GM19467 (cell line): ENCODE data around the gene ZP1.
"Not testable (repeated sequence)": the region's sequence is repeated elsewhere in the genome, so short reads cannot be mapped to it uniquely, and the experiment has no call there.

ENCODE experiments used
- ATAC-seq: cut with Tn5 transposase; IDR thresholded peaks from one replicate; pipeline ENCODE4 v1.9.1; 2021; ENCODE audit warnings: mild to moderate bottlenecking, moderate library complexity; ENCODE audit not compliant: unreplicated experiment

Gene ZP1, protein sequence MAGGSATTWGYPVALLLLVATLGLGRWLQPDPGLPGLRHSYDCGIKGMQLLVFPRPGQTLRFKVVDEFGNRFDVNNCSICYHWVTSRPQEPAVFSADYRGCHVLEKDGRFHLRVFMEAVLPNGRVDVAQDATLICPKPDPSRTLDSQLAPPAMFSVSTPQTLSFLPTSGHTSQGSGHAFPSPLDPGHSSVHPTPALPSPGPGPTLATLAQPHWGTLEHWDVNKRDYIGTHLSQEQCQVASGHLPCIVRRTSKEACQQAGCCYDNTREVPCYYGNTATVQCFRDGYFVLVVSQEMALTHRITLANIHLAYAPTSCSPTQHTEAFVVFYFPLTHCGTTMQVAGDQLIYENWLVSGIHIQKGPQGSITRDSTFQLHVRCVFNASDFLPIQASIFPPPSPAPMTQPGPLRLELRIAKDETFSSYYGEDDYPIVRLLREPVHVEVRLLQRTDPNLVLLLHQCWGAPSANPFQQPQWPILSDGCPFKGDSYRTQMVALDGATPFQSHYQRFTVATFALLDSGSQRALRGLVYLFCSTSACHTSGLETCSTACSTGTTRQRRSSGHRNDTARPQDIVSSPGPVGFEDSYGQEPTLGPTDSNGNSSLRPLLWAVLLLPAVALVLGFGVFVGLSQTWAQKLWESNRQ

DNA sequence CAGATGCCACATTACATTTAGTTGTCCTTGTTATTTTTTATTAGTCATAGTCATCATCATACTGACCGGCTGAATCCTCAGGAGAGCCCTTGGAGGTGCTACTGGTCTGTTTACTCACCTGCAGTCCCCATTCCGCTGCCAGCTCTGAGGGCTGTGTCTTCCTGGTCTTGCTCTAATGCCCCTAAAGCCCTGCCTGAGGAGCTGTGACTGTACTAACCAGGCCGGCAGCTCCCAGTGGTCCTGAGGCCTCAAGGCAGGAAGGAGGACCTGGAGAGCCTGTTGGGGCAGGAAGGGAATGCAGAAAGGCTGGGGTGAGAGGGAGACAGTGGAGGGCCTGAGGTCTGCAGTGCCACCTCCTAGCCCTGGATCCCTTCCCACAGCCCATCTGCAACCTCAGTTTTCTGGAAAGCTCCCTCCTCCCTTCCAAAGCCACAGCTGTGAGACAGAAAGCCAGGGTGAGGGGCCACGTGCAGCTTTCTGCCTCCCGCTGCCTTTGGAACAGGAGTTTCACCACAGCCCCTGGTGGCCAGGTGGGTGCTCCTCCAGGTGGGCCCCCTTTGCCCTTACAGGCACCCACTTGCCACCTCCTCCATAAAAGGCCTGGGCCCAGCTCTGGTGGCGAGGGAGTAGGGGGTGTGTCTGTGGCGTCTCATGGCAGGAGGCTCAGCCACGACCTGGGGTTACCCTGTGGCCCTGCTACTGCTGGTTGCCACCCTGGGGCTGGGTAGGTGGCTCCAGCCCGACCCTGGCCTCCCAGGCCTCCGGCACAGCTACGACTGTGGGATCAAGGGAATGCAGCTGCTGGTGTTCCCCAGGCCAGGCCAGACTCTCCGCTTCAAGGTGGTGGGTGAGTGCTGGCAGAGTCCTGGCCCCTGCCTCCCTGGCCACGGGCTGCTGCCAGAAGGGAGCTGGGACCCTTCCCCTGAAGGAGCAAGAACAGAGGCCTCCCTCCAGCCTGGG is at the start of gene ZP1:
Gene ZP1 (plus strand): TSS at position 632 of the 960 bp plus-strand sequence. CDS start 20 bp downstream, at position 652.
- ATAC-seq, result no peak

DNA sequence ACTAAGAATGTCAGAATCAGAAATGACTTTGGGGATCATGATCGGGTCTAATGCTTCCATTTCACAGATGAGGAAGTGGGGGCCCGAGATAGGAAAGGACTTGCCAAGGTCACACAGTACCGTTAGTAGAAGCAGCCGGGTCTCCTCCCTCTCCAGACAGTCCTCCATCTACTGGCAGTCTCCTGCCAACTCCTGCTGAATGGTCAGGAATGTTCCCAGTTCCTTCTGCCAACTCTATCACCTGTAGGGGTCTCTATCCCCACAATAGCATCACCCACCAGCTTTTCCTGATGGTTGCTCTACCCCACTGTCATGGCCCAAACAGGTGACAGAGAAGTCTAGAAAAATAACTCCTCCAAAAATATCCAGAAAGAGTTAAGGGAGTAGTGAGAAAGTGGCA is 49.3 kb upstream of the ZP1 start:
- ATAC-seq, result no peak

DNA sequence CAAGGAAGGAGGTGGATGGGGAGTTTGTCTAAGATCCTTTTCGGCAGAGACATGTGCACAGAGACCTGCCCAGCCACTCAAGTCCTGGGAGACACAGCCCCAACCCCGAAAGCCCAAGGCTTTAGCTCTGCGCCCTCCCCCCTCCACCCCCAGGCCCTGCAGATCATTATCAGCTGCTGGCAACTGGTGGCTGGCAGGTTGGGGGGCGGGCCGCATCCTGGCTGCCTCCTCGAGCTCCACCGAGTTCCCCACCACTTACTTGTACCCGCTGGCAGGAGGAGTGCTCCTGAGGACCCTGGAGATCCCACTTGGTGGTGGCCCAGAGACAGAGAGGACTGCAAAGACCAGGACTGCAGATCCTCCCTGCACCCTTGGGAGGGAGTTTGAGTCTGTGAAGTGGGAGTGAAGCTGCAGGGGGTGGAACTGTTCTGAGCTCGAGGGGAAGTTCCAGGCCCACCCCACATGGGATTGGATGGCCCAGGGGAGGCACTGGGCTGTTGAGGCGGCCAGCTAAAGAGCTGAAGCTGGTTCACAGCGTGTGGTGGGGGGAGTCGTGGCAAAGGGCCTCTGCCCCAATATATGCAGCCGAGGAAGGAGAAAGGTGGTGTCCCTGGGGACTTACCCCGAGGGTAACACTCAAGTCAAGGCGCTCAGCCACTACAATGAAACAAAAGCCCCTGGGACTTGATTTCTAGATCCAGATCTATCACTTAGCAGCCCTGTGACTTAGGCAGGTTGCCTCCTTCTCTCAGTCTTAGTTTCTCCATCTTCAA is 45.3 kb upstream of the ZP1 start:
- no peak for ATAC-seq

DNA sequence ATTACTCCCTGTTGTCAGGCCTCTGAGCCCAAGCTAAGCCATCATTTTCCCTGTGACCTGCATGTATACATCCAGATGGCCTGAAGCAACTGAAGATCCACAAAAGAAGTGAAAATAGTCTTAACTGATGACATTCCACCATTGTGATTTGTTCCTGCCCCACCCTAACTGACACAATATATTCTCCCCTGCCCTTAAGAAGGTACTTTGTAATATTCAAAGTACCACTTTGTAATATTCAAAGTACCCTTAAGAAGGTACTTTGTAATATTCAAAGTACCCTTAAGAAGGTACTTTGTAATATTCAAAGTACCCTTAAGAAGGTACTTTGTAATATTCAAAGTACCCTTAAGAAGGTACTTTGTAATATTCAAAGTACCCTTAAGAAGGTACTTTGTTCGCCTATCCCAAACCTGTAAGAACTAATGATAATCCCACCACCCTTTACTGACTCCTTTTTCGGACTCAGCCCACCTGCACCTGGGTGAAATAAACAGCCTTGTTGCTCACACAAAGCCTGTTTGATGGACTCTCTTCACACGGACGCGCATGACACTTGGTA is 43.5 kb upstream of the ZP1 start:
- not testable (repeated sequence) for ATAC-seq

DNA sequence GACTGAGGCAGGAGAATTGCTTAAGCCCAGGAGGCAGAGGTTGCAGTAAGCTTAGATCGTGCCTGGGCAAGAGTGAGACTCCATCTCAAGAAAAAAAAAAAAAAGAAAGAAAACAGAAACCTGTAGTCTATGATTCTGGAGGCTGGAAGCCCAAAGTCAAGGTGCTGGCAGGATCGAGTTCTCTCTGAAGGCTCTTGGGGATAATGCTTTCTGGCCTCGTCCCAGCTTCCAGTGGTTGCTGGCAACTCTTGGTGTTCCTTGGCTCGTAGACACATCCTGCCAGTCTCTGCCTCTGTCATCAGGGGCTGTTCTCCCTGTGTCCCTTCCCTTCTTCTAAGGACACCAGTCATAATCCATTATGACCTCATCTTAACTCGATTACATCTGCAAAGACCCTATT is 42.2 kb upstream of the ZP1 start:
- ATAC-seq, result no peak

DNA sequence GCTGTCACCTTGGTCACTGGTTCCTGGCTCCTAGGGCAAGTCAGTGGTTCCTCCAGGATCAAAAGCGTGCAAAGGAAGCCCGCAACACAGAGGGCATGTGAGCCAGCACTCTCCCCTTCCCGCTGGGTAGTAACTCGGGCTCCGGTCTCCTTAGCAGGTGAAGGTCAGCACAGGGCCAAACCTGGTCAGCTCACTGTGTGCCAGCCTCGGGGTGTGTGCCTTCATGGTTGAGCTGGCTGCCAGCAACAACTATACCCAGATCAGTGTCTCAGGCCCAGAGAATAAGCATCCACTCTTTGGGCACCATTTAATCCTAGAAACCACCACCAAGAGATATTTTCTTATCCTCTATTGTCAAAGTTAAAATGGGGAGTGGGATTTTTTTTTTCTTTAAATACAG is 41.6 kb upstream of the ZP1 start:
- ATAC-seq, result no peak

DNA sequence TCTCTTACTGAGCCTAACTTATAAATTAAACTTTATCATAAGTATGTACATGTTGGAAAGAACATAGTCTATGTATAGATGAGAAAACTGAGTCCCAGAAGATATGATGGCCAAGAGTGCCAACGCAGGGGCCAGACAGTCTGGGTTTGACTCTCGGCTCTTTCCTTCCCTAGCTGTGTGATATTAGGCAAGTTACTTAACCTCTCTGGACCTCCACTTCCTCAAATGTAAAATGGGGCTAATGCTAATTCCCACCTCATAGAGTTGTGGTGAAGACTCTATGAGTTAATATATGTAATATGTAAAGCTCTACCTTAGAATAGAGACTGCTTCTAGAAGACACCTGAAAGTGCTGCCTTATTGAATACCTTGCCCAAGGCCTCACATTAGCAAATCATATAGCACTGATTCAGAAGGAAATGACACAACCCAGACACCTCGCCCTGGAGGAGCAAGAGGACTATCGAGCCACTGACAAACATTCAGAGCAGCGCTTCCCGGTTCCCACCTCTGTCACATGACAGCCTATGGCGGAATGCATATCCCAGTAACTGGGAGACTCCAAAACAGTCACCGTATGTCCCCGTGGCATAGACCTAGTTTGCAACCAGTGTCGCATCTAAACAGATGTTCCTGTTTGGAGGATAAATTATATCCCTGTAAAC is 36.7 kb upstream of the ZP1 start:
- ATAC-seq, result no peak

DNA sequence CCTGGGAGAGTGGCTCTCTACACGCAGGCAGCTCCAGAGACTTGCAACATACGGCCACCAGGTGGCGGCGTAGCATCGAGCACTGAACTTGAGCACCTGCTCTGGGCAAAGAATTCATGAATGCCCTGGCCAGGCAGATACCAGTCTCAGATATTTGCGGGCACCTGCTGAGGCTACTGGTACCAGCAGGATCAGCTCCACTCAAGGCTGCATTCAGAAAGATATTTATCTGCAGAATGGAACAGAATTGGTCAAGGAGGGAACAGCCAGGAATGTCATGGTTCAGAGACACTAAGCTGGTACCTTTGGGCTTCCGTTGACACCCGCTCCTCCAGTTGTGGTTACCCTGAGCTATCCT is 36.2 kb upstream of the ZP1 start:
- peak; percentile 69 for ATAC-seq

DNA sequence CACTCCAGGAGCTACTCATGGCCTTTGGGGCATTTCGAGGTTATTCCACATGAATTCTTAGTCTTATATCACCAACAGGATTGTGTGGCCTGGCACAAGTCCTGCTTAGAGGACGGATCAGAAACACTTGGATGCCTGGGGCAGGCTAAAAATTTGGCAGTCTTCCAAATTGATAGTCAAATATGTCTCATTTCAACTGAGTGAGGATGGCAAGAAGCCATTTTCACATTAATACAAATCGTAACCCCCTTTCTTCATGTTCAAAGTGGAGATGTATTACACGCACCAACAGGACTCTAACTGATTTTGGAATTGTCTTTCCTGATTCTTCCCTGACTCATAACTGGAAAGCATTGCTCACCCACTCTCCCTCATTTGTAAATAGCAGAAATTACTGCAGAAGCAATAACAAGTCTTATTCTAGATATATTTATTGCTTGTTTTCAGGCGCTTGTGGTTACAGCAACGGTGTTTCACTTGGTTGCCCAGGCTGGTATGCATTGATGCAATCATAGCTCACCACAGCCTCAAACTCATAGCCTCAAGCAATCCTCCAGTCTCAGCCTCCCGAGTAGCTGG is 35.8 kb upstream of the ZP1 start:
- no peak for ATAC-seq

DNA sequence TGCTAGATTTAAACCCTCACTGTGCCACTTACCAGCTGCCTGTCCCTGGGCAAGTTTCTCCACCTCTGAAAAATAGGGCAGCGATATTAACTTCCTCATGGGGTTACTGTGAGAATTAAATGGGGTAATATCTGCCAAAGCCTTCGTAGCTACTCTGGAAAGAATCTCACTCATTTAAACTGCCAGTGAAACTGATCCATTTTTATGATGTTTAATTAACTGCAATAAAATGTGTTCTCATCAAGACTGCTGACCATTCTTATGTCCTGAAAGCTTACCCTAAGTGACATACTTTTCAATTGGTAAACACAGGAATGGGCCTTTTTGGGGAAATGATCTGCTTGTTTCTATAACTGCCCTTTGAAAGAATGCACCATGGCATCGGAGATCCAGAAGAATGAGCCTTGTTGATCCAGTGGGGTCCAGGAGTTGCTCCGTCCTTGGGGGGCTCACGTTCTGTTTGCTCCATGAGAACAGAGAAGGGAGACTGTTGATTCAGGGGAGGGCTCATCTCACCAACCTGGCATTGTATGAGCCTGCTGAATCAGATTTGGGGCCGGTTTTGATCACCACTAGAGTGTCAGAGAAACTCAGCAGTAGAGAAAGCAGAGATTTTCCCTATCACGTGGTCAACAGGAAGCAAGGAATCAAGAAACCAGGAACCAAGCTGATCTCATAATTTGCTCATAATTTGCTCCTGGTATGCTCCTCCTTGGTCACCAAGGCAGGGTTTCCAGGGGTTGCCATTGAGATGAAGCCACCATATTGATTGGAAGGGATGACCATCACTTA is 32.4 kb upstream of the ZP1 start:
- no peak for ATAC-seq

DNA sequence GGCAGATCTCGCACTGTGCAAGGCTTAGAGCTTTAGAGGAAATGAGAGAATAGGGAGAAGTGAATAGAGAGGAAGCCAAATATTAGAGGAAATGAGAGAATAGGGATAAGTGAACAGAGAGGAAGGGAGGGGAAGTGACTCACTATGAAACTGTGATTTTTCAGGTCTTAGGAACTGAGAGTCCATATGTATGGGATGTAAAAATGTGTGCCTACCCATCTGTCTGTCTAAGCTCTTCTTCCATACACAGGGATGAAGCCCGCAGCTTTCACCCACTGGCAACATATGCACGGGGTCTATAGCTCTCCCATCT is 31.9 kb upstream of the ZP1 start:
- ATAC-seq, result no peak

DNA sequence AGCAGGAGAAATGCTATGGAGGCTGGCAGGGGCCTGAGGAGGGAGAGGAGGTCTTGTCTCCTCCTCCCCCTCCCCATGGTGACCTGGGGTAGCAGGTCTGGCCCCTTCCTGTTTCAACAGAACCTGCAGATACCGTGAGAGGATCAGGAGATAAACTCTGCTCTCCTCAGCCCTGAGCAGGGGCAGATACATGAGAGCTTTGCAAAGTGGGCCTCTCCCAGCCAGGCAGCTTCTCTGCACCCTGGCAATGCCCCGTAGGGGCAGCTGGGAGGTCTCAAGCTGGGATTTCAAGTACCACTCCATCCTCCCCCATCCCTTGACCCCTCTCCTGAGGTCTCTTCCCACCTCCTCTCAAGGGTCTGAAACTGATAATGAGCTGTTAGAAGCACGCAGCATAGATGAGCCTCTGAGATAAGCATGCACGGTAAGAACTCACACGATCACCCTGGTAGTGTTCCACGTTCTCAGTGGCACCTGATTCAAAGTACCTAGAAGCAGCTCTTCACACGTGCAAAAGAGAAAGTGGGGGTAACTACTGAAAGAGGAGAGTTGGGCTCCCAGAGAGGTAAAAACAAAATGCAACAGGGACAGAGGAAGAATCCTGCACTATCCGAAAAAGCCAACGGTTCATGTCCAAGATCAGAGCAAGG is 30.4 kb upstream of the ZP1 start:
- ATAC-seq, result no peak

DNA sequence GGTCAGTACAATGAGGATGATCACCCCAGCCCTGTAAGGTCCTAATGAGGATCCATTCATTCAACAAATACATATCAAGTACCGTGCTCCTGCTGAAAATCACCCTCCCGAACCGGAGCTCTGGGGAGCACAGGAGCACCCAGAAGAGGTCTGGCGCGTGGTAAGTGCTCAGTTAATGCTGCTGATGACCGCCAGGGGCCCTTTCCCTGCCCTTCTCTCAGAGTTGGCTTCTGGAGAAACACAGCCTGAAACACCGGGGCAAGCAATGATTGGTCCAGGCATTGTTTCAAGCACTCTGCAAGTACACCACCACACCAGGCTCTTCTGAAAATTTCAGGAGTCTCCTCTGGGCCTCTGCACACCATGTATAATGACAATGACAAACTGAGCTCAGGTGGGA is 29.2 kb upstream of the ZP1 start:
- no peak for ATAC-seq

DNA sequence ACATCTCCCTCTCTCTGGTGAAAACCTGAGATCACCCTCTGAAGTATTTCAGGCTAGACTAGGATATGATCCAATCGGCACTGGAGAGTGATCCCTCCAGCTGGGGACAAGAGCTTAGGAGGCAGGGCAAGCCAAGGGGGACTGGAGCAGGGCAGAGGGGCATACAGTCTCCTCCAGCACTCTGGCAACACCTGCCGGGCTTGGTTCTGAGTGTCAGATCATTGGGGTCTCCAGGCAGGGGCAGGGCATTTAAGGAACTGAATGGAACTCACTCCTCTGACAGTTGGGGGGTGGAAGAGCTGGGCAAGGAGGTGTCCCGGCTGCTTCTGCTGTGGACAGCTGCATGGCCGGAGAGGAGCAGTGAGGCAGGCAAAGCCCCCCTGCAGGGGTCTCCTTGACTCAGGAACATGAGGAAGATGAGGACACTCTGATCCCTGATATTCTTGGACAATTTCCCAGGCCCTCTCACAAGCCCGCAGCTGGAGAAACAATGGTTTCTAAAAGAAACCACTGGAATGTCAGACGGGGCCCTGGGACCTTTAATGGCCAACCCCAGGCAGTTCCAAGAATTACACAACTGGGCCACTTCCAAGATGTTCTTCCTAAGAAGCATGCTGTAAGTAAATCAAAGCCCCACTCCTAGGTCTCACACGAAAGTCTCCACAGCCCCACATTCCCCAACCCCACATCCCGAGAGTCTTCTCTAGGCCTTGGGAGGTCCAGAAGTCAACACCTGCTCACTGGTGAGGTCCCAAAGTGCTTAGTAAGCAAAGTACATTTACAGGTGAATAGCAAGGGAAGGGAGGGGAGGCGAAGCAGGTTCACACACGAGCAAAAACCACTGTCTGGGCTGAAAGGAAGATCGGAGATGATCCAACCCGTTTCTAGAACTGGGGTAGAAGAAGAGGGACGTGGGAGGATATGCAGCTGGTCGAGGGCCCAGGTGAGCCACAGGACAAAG is 26.6 kb upstream of the ZP1 start:
- ATAC-seq, result no peak

DNA sequence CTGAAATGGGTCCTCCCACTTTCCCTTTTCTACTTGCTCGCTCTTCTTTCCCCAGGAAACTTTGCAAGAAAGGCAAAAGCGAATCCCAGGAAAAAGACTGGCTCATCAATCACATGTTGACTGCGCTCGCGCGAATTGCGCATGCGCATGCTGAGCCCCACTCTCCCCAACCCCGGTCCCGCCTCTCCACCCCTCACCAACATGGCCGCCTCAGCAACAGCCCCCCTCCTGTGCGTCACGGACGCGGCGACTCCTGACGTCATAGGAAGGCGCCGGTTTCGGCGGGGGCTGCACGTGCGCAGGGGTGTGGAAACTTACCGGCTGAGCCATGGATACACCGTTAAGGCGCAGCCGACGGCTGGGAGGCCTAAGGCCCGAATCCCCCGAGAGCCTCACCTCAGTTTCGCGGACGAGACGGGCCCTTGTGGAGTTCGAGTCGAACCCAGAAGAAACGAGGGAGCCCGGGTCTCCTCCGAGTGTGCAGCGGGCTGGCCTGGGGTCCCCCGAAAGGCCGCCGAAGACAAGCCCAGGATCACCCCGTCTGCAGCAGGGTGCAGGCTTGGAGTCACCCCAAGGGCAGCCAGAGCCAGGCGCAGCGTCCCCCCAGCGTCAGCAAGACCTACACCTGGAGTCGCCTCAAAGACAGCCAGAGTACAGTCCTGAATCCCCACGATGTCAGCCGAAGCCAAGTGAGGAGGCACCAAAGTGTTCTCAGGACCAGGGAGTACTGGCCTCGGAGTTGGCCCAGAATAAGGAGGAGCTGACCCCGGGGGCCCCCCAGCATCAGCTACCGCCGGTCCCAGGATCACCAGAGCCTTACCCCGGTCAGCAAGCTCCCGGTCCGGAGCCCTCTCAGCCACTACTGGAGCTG is 25.3 kb upstream of the ZP1 start, which contains the start of gene CCDC86:
Gene CCDC86 (plus strand): TSS at position 317 of the 871 bp plus-strand sequence. CDS start 12 bp downstream, at position 329.
- ATAC-seq, result peak; percentile 61
